GM19395 (cell line): ENCODE results near the gene CRABP2.

Experiments used
- ATAC-seq: cut with Tn5 transposase; IDR thresholded peaks from one replicate; pipeline ENCODE4 v1.9.1; 2021; ENCODE audit warnings: mild to moderate bottlenecking, moderate library complexity; ENCODE audit not compliant: unreplicated experiment

The CRABP2 gene

GRCh38 chr1:156691665-156692440 is 13.5 kb downstream of the CRABP2 start:
- ATAC-seq = no peak

- no peak for ATAC-seq
Measured at GRCh38 chr1:156691191-156691590, 14.2 kb downstream of the CRABP2 start.

GRCh38 chr1:156690675-156691036 is 14.7 kb downstream of the CRABP2 start:
- ATAC-seq = no peak

GRCh38 chr1:156689953-156690674 is 15.3 kb downstream of the CRABP2 start:
- no peak for ATAC-seq

GRCh38 chr1:156689035-156689952 is 16.1 kb downstream of the CRABP2 start:
- peak; percentile 86 for ATAC-seq

- ATAC-seq = no peak
Measured at GRCh38 chr1:156684227-156684782, 21.1 kb downstream of the CRABP2 start.

GRCh38 chr1:156682166-156682890 is 23.1 kb downstream of the CRABP2 start:
- ATAC-seq = no peak

GRCh38 chr1:156681196-156681960 is 24.0 kb downstream of the CRABP2 start:
- ATAC-seq = no peak

GRCh38 chr1:156680056-156680455 is 25.3 kb downstream of the CRABP2 start:
- no peak for ATAC-seq

GRCh38 chr1:156677616-156678596 is 27.5 kb downstream of the CRABP2 start:
- ATAC-seq = no peak

- no peak for ATAC-seq
Measured at GRCh38 chr1:156676820-156677615, 28.4 kb downstream of the CRABP2 start, which contains the start of gene NES. Gene NES, minus strand, starts transcription at chr1:156677407. Its CDS starts 143 bp downstream, at chr1:156677264.

- ATAC-seq = no peak
Measured at GRCh38 chr1:156676114-156676819, 29.1 kb downstream of the CRABP2 start.

- ATAC-seq = no peak
Measured at GRCh38 chr1:156675210-156676113, 29.9 kb downstream of the CRABP2 start.

- no peak for ATAC-seq
Measured at GRCh38 chr1:156673387-156674121, 31.8 kb downstream of the CRABP2 start.

- ATAC-seq = no peak
Measured at GRCh38 chr1:156671804-156672203, 33.6 kb downstream of the CRABP2 start.
